ENCODE data around the gene ZNF555. TPM values are rescaled to one million over a fixed set of nuclear protein-coding genes. Genes with fewer than 3 reads are reported as not detected.

Gene ZNF555
- total and polyA plus RNA-seq, 10 of the 15 experiments (the other 5 are each of a cell fraction or from before 2014, with no cell fraction given) = 0.58 to 1.9 (median 1.2) TPM

- 95% methylated on average over 20 of the region's 20 CpGs for WGBS (ENCODE audit: insufficient coverage, insufficient replicate concordance, low lambda C conversion rate, missing lambda C conversion rate)
- POLR2A ChIA-PET = no interaction called here
- FAIRE-seq = no peak
- TF ChIP-seq CTCF (IDR thresholded peaks at IDR 0.05 in 2 of 3, conservative IDR thresholded peaks at IDR 0.05 in 1 of 3; ENCODE audit: control insufficient read depth in 2 of 3, extremely low read depth in 1 of 3, insufficient read depth in 1 of 3, low read depth in 3 of 3, low read length in 3 of 3) = no peak
- no peak for TF ChIP-seq BACH1 (IDR thresholded peaks at IDR 0.05; ENCODE audit: borderline replicate concordance)
- no peak for TF ChIP-seq NFIC (IDR thresholded peaks at IDR 0.05; ENCODE audit: low read depth, low read length)
- TF ChIP-seq EZH2 (IDR thresholded peaks at IDR 0.05; ENCODE audit: borderline replicate concordance, control insufficient read depth, low read depth, low read length) = no peak
- no peak for TF ChIP-seq HDAC6 (IDR thresholded peaks at IDR 0.05; ENCODE audit: unreplicated experiment)
- TF ChIP-seq CHD2 (IDR thresholded peaks at IDR 0.05; ENCODE audit: borderline replicate concordance, low read depth, low read length) = no peak
- TF ChIP-seq ZNF207 (IDR thresholded peaks at IDR 0.05; ENCODE audit: borderline replicate concordance) = no peak
- no peak for TF ChIP-seq TAF1 (IDR thresholded peaks at IDR 0.05; ENCODE audit: borderline replicate concordance, low read depth, low read length)
- TF ChIP-seq ZBTB11 (CRISPR knock-in tag; IDR thresholded peaks at IDR 0.05) = no peak
- no peak for TF ChIP-seq ZNF592 (IDR thresholded peaks at IDR 0.05)
- no peak for TF ChIP-seq ZZZ3 (IDR thresholded peaks at IDR 0.05; ENCODE audit: control insufficient read depth, insufficient read length, low read depth)
- TF ChIP-seq SP1 (IDR thresholded peaks at IDR 0.05; ENCODE audit: low read depth, low read length) = no peak
These were observed 30.0 kb upstream of the ZNF555 start for GRCh38 chr19:2811221-2811722.

More at GRCh38 chr19:2811221-2811722, 30.0 kb upstream of the ZNF555 start:
- Histone ChIP-seq H3K9me3 (replicated peaks; ENCODE audit: control insufficient read depth, insufficient read depth, low read length) (no peaks in the 10 kb centered on the region), H3K27ac (ENCODE audit: control insufficient read depth, insufficient read depth) (no peak overlapping the region), H3K4me2 (ENCODE audit: control insufficient read depth, insufficient read depth) (no peak overlapping the region), H3K27me3 (replicated peaks in 1 of 2; ENCODE audit: control insufficient read depth in 2 of 2, insufficient read depth in 2 of 2, low read length in 1 of 2) (no peaks in the 10 kb centered on the region), H3K36me3 (ENCODE audit: control insufficient read depth in 2 of 2, insufficient read depth in 2 of 2, low read length in 1 of 2) (peaks cover 21 to 40% of the 10 kb centered on the region in 2 experiments), H3K9ac (ENCODE audit: control insufficient read depth, insufficient read depth, low read length) (no peak overlapping the region), H2AFZ (ENCODE audit: control insufficient read depth, low read depth, low read length) (no peak overlapping the region), H3K79me2 (ENCODE audit: control insufficient read depth, insufficient read depth, low read length) (no peaks in the 10 kb centered on the region), H4K20me1 (ENCODE audit: control insufficient read depth, insufficient read depth) (no peaks in the 10 kb centered on the region), H3K4me3 (no peak overlapping the region), H3K4me1 (ENCODE audit: control insufficient read depth, insufficient read depth, low read length) (no peaks in the 10 kb centered on the region)
- DNase-seq (ENCODE audit: low read depth, low spot score) = no peak
- in situ Hi-C loops (cut with MboI) (no loop called here), intact Hi-C loops (cut with micrococcal nuclease; ENCODE audit: unreplicated experiment) (no loop called here)
- ChIA-PET RAD21 (ENCODE audit: unreplicated experiment) (no interaction called here), SMC1A (ENCODE audit: uncharacterized antibody, unreplicated experiment) (no interaction called here), CTCF (no interaction called here)
- no TSS peak for BruUV-seq (replicated peaks)
- no peak for ATAC-seq
